ENCODE results near the gene LAMA4. TPM values are rescaled to one million over a fixed set of nuclear protein-coding genes. Genes with fewer than 3 reads are reported as not detected.
A peak's percentile ranks its signal among the peaks of the same experiment; 100 is the strongest.

The LAMA4 gene
- total RNA-seq, 1 donor from 2014 or later = 840 TPM

DNA sequence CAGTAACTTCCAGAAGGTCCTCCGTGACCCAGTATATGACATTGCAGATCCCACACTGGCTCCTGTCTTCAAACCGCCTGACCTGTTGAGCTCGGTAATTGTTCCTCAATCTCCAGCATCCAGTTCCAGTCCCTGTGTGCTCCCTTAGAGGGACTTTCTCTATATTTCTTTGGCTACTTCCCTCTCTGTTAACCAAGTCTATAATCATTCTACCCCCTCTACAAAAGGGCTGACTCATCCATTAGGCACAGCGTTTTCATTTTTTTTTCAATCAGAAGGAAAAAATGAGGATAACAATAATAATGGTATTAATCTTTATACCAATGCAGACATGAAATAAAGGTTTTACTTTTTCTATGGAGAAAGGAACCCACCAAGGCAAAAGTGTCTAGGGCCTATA is 97.7 kb downstream of the LAMA4 start:
- no peak for DNase-seq (ENCODE audit: extremely low read depth, low read depth, low spot score)

DNA sequence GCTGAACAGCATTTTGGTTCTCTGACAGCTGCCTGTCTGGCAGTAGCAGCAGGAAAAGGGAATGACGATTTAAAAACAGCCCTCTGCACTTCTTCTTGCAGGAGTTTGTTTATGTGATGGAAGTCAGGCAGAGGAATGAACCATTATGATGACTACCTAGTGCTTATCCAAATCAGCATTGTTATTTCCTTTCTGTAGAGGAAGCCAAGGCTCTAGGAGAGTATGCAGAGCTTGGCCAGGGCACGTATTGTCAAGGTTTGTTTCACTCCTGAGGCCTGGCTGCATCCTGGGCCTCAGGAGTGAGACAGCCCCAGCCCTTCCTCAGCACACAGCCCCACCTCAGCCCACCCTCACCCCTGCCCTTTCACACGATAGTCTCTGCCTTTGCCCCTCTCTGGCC is 98.5 kb downstream of the LAMA4 start:
- peak; percentile 22 for DNase-seq (ENCODE audit: extremely low read depth, low read depth, low spot score)

GRCh38 chr6:112154711-112155110 is 99.7 kb downstream of the LAMA4 start:
- DNase-seq (ENCODE audit: extremely low read depth, low read depth, low spot score) = no peak

DNA sequence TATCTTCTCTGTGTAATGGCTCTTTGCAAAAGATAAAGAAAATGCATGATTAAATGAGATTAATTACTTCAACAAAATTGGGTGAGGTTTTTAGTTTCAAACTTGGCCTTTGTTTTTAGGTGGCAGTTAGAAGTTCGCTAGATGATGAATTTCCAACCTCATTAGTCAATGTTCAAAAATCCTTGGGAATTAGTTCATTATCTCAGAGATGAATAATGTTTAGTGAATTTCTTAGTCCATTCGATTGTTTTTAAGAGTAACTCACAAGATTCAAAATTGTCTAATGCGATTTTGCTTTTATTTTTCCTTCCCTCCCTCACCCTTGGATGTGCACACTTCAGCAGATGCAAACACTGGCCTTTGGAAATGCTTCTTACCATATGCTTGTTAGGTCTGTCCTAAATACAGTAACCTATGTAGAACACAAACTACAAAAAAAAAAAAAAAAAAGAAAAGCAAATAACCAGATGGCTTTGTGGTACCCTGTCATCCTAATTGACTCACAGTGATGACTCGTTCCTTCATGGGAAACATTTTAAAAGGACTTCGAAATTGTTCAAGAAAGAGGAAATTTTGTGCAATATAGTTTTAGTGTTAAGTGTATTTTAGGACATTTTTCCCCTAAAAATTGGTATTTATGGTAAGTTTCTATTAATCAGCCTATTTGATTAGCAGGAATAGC is 100.3 kb downstream of the LAMA4 start:
- DNase-seq (ENCODE audit: extremely low read depth, low read depth, low spot score) = no peak

- DNase-seq (ENCODE audit: extremely low read depth, low read depth, low spot score) = no peak
Measured at GRCh38 chr6:112150363-112150762, 104.0 kb downstream of the LAMA4 start.

GRCh38 chr6:112149719-112150263 is 104.6 kb downstream of the LAMA4 start:
- no peak for DNase-seq (ENCODE audit: extremely low read depth, low read depth, low spot score)

GRCh38 chr6:112149236-112149635 is 105.1 kb downstream of the LAMA4 start:
- no peak for DNase-seq (ENCODE audit: extremely low read depth, low read depth, low spot score)

GRCh38 chr6:112148103-112148502 is 106.3 kb downstream of the LAMA4 start:
- no peak for DNase-seq (ENCODE audit: extremely low read depth, low read depth, low spot score)

GRCh38 chr6:112145080-112145573 is 109.2 kb downstream of the LAMA4 start:
- no peak for DNase-seq (ENCODE audit: extremely low read depth, low read depth, low spot score)

- no peak for DNase-seq (ENCODE audit: extremely low read depth, low read depth, low spot score)
Measured at GRCh38 chr6:112144145-112144926, 110.0 kb downstream of the LAMA4 start.

- no peak for DNase-seq (ENCODE audit: extremely low read depth, low read depth, low spot score)
Measured at GRCh38 chr6:112141707-112142106, 112.7 kb downstream of the LAMA4 start.

DNA sequence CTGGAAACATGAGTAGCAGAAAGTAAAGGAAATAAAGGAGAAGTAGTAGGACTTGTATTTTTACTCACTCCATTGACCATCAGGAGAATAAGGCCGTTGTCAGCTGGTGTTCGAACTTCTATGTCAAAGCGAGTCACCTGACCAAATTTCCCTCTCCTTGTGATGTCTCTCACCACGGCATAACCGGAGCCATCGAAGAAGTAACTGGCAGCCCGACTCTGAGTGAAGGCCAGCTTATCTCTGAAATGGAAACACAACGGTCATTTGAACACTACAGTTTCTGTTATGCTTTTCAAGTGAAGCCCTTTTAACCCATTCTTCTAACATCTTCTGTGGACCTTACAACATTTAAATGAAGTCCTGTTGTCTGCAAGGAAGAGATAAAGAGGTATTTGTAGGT is 115.3 kb downstream of the LAMA4 start:
- DNase-seq (ENCODE audit: extremely low read depth, low read depth, low spot score) = no peak

- DNase-seq (ENCODE audit: extremely low read depth, low read depth, low spot score) = no peak
Measured at GRCh38 chr6:112130878-112131277, 123.5 kb downstream of the LAMA4 start.

DNA sequence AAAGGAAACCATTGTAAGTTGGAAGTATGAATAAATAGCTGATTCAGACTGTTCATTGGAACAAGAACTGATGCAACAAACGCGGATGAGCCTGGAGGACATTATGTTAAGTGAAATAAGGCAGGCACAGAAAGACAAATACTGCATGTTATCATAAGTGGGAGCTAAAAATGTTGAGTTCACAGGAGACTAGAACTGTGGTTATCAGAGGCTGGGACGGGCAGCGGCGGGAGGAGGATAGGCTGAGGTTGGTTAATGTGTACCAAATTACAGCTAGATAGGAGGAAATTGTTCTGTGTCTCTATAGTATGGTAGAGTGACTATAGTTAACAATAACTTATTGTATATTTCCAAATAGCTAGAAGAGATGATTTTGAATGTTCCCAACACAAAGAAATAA is 126.2 kb downstream of the LAMA4 start:
- no peak for DNase-seq (ENCODE audit: extremely low read depth, low read depth, low spot score)

DNA sequence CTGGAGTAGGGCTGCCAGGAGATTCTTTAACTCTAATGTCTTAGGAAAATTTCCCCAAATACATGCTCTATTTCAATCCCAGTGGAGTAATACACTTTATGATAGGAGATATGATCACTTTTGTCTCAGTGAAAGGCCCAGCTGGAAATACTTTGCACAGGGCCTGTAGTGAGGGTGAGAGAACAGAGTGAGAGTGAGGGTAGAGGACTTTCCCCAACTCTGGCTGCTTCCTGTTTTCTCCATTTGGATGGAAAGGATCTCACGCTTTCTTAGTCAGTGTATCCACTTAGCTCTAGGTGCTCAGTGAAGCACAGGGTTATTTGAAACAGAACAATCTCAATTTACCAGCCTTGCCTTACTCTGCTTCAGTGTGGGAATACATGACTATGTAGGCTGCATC is 130.4 kb downstream of the LAMA4 start:
- no peak for DNase-seq (ENCODE audit: extremely low read depth, low read depth, low spot score)

DNA sequence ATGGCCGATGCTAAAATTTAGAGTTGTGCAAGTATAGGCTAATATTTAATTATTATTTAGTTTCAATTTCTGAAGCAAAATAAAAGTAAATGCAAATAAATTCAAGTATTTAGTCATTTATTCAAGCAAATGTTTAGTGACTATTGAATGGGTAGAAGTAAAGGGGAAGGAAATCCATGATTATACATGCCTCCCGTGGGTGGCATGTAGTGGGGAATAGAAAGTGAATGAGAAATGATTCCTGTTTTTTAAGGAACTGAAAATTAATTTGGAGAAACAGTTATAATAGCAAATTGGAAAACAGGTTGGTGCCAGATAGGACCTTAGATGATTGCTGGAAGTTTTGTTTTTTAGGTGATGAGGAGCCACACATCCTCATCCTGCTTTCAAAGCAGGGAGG is 131.6 kb downstream of the LAMA4 start:
- no peak for DNase-seq (ENCODE audit: extremely low read depth, low read depth, low spot score)

- DNase-seq (ENCODE audit: extremely low read depth, low read depth, low spot score) = no peak
Measured at GRCh38 chr6:112118034-112118433, 136.3 kb downstream of the LAMA4 start.

DNA sequence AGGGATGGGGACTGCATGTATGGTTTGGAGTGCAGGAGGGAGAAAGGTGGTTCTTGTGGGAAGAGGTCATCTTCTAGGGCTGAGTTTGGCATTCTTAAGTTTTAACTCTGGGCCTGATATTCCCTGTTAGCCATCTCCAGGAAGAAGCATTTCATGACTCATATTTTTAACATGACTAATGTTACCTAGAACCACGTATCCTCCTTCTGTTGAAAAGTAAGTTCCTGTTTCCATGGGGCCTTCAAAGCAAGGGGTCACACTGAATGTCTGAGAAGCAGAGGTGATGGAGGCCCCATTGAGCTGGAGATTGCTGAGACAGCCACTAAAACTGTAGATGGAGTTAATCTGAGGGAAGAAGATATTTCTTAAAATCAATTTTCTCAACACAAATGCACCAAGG is 136.8 kb downstream of the LAMA4 start:
- DNase-seq (ENCODE audit: extremely low read depth, low read depth, low spot score) = peak; percentile 27

- no peak for DNase-seq (ENCODE audit: extremely low read depth, low read depth, low spot score)
Measured at GRCh38 chr6:112116221-112116620, 138.1 kb downstream of the LAMA4 start.

DNA sequence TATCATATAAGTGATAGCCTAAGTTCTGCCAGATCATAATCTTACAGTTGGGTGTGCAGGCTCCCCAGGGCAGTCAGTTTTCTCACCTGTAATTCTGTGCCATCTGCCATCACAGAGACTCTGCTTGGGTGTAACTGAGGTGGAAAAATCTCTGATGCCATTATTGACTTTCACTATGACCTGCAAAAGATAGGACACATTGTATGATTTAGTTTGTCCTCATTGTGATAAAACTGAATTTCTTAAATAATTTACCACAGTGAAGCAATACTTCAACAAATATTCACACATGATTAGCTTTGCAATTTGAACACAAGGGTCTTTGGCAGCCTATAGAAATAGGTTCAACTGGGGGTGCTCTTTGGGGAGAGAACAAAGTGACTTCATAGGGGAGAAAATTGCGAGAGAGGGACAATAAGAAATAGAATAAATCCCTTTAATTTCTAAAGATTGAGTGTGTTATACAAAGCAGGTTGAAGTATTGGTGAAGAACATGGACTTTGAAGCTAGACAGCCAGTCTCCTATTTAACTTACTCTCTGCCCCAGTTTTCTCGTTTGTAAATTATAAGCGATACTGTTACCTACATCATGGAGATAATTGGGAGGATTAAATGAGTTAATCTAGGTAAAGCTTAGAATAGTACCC is 139.7 kb downstream of the LAMA4 start:
- DNase-seq (ENCODE audit: extremely low read depth, low read depth, low spot score) = no peak

DNA sequence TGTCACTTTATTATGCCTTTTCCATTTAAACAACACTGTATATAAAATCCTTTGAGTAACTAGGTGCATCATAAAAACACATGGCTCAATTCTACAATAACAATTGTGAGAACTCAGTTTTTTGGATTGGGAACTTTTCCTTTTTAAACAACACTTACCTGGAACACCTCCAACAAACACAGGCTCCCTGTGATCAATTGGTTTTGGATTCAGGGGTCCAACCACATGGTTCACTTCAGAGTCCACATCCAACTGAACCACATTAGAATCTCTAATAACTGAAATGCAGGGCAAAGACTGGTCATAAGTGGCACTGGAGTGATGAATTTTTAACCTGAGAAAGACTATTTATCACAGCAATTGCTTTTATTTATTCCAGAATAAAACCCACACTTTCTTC is 140.4 kb downstream of the LAMA4 start:
- no peak for DNase-seq (ENCODE audit: extremely low read depth, low read depth, low spot score)
